GM18498 (cell line): ENCODE data around the gene HOXA3.

Source experiments
- ATAC-seq: cut with Tn5 transposase; IDR thresholded peaks from one replicate; pipeline ENCODE4 v1.9.1; 2021; ENCODE audit warnings: mild to moderate bottlenecking, moderate library complexity; ENCODE audit not compliant: unreplicated experiment

Gene HOXA3

DNA sequence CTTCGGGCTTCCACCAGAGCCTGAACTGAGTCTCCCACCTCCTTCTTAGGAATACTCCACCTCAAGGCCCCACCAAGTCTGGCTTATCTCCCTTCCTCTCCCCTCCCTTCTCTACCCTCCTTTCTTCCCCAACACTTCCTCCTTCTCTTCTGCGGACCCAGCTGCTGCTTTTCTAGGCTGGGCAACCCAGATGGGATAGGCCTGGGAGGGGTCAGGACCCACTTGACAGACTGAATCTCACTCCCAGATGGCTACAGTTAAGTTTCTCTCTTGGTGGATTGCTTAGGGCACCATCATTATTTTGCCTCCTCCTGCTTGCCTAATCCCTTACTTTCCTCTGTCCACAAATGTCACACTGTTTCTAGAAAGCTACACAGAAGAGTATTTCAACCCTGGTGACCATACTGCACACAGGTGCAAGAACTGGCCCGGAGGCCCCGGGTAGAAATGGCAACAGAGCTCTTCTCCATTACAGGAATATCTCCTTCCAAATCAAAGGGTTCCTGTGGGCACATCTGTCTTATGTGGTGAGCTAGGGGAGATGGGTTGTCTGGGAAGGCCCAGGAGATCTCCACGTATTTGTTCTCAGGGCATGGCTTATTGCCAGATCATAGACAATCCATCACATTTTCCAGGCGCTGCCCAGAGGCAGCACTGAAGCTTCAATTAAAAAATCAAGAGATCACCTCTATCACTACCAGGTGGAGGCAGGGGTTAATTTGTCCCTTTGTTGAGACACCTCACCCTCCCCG lies 37.8 kb upstream of the HOXA3 start:
- no peak for ATAC-seq

GRCh38 chr7:27189295-27189996 lies 37.1 kb upstream of the HOXA3 start:
- no peak for ATAC-seq

GRCh38 chr7:27188386-27189294 lies 36.3 kb upstream of the HOXA3 start:
- ATAC-seq: no peak

- ATAC-seq: no peak
Observed at GRCh38 chr7:27187475-27188385, 35.3 kb upstream of the HOXA3 start.

DNA sequence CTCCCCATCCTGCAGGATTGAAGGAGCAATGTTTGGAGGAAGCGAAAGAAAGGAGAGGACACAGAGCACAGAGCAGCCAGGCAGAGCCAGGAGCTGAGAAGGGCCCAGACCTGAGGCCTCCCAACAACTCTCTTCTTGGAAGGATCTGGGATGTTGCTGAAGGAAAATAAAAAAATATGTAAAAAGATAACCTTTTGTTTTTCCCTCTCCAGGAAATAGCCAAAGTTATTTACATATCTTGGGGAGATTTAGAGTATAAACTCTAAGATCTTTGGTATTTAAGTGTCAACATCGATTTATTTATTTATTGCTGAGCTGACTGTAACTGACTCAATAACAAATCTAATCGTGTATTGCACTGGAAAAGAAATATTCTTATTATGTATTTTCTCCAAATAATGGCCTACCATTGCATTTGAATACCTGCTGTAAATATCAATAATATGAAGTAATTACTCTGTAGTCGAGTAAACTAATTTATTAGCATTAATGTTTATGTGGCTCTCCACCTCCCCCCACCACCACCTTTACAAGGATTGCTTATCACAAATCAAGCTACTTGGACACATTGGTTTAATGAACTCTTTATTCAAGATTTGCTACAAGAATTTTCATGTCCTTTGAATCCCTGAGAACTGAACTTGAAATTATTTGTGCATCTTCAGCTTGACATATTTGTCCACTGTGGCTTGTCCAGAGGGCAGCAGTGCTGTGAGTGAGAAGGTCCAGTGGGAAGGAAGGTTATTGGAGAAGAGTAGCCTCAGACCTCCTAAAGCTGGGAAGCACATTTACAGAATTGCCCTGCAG lies 34.5 kb upstream of the HOXA3 start:
- no peak for ATAC-seq

DNA sequence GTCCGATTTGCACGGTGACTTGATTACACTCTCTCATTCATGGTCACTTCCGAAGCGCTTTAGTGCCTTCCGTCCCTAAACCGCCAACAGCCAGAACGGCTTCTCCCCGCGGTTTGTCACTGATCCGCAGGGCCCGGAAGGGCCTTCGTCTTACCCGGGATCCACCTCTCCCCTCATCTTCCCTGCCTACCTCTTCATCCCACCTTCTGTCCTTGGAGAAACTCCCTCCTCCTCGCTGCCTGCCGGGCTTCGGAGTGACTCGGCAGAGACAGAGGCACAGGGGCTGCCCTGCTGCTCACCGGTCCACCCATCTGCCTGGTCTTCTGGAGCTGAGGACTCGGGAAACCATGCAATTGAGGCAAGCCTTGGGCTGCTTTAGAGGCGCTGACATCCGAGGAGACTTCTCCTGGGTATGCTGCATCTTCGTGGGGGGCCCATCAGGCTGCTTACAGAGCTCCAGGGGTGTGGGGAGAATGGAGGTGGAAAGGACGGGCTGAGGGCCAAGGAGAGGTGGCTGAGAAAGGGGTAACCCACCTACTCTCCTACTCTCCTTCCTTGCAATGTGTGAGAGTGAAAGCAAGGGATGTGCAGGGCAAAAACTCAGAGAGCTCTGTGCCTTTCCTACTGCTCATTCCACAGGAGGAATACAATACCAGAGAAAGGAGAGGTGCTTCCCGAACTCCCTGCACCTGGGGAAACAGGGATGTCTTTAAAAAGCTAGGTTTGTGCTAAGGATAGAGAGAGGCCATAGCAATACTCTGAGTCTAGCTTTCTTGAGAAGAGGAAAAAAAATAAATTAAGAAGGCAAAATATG lies 33.7 kb upstream of the HOXA3 start:
- no peak for ATAC-seq

GRCh38 chr7:27185013-27185853 lies 32.9 kb upstream of the HOXA3 start, which contains the start of gene HOXA11:
Gene HOXA11 (minus strand): TSS chr7:27185232. CDS start chr7:27185144, 88 bp downstream.
- no peak for ATAC-seq

DNA sequence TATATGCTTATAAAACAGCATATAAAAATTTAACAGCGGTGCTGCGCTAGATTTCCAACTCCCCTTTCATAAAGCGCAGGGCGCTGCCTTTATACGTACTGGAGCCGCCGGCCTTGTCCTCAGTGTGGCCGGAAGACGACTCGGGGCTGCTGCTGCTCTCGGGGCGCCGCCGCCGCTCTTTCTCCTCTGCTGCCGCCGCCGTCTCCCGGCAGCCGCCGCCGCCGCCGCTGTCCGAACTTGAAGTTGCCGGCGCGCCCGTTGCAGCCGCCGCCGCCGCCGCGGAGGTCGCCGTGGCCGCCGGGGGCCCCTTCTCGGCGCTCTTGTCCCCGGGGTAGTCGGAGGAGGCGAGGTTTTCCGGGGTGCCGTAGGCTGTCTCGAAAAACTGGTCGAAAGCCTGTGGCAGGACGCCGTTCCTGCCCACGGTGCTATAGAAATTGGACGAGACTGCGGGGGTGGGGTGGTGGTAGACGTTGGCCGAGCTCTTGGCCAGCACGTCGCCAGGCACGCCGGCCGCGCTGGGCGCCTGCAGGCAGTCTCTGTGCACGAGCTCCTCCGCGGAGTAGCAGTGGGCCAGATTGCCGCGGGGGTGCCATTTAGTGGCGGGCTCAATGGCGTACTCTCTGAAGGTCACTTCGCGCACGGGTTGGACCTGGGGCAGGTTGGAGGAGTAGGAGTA lies 32.1 kb upstream of the HOXA3 start:
- ATAC-seq: no peak

- ATAC-seq: no peak
Observed at GRCh38 chr7:27183682-27184336, 31.4 kb upstream of the HOXA3 start.

DNA sequence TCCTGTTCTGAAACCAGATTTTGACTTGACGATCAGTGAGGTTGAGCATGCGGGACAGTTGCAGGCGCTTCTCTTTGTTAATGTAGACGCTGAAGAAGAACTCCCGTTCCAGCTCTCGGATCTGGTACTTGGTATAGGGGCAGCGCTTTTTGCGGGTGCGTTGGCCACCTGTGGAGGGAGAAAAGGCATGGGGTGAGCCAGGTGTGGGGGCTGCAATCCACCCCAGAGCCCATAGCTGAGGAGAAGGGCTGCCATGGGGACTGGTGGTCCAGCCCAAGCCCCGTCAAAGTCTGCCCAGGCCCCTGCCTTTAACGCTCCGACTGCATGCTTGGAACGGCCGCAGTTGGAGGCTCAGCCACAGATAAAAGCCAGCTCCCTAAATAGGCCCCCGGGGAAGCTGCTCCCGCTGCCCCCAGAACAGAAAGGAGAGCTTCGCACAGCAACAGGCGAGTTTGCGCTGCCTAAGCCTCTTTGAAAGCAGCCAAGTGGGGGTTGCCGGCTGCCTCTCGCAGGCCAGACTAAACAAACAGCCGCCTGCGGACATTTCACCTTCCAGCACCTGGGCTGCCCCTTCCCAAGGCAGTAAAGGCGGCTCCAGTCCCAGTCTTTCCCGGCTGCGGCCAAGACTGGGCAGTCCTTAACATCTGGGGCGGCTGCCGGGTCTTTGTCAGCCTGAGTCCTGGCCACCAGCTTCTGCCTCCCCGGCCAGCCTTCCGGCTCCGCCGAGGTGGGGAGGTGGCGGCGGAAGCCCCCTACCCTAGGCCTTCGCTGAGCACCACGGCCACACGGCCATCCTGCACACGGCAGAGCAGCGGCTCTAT lies 30.7 kb upstream of the HOXA3 start:
- no peak for ATAC-seq

GRCh38 chr7:27182285-27182841 lies 30.0 kb upstream of the HOXA3 start:
- ATAC-seq: no peak

- ATAC-seq: no peak
Observed at GRCh38 chr7:27181795-27182275, 29.5 kb upstream of the HOXA3 start.

DNA sequence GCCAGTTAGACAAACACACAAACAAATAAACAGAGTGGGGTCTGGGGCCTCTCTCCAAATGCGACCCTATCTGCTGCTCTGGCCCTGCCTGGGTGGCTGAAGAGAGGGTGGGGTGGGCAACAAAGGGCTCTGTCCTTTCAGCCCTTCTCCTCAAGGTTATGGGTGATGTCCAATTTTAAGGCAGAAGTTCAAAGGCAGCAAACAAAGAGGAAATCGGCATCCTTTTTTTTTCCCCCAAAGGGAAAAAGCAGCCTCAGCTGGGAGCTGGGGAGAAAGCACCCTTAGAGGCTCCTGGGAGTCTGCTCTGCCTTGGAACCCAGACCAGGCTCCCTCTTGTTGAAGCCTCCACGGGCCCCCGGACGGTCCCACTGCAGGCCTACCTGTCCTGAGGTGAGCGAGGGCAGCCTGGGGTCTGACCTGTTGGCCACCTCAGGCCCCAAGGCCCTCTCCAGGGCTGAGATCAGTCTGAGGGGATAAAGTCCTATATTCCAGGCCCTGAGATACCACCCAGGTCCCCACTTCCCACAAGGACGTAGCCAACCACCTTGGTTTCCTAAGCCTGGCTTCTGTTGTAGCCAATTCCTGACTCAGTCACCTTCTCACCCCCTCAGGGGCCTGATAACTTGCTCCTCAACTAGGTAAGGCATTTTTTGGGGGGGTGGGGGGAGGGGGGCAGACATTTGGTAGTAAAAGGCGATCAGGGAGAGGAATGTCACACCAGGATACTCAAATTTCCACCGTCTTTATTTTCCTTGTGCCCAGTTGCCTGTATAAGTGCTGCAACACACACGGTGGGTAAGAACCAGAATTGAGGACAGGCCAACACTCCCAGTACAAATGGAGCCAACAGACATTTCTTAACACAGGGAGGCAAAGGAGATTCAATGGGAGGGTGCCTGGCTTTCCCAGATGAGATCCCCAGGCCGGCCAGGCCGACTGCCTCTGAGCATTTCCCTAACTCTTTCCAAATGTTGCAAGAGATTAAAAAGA lies 28.3 kb upstream of the HOXA3 start:
- ATAC-seq: no peak
